OCI-LY7 (cell line): ENCODE measurements around the gene UCK2.

ENCODE experiments used
- EZH2phosphoT487 ChIP-seq: fragments of 200-600 bp; sonication (generic); IDR thresholded peaks from 2 replicates; pipeline ENCODE4 v1.6.1; 2018; ENCODE audit warnings: low read depth, borderline replicate concordance, mild to moderate bottlenecking, mixed run types, antibody characterized with exemption, low read length, moderate library complexity, mixed read lengths
- TF ChIP-seq, protein P1 (sequence below): fragments of 200-600 bp; sonication (generic); conservative IDR thresholded peaks from 2 replicates; pipeline ENCODE4 v1.5.1; 2014; ENCODE audit warnings: mild to moderate bottlenecking, antibody characterized with exemption, low read length, moderate library complexity, mixed read lengths

DNA sequence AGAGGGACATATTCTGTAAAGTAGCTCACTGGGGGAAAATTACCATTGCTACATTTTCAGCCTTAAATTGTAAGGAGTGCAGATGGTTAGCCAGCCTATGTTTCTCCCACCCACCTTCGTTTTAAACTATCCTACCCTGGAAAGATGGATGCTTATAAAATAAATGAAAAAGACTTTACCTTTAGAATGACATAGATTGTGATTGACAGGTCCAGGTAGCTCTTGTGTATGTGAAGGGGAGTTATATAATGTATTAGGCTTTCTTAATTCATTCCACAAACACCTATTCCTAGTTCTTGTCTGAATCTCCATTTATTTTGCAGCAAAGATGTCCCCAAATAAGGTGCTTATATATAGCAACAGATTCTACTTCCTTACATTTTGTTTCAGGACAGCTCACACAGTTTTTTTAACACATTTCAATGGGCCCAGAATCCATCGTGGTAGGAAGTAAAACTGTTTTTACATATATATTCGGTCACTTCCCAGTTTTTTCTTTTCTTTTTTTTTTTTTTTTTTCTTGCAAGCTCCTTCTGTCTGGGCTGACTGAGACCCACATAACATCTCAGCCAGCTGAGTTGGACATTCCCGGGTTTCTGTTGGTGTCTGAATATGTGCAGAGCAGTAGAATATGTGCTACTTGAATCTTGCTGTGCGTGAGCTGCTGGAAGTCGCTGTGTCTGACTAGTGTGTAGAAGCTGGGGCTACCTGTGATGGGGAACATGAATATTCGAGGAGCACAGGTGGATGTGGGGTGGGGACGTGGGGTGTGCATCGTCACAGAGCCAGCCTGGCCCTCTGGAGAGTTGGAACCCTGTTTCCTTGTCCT is 27.8 kb downstream of the UCK2 start:
- TF ChIP-seq, protein P1, sequence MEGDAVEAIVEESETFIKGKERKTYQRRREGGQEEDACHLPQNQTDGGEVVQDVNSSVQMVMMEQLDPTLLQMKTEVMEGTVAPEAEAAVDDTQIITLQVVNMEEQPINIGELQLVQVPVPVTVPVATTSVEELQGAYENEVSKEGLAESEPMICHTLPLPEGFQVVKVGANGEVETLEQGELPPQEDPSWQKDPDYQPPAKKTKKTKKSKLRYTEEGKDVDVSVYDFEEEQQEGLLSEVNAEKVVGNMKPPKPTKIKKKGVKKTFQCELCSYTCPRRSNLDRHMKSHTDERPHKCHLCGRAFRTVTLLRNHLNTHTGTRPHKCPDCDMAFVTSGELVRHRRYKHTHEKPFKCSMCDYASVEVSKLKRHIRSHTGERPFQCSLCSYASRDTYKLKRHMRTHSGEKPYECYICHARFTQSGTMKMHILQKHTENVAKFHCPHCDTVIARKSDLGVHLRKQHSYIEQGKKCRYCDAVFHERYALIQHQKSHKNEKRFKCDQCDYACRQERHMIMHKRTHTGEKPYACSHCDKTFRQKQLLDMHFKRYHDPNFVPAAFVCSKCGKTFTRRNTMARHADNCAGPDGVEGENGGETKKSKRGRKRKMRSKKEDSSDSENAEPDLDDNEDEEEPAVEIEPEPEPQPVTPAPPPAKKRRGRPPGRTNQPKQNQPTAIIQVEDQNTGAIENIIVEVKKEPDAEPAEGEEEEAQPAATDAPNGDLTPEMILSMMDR, result no peak
- no peak for TF ChIP-seq EZH2phosphoT487
